Measurements from ENCODE around the gene CNTNAP2.

DNA sequence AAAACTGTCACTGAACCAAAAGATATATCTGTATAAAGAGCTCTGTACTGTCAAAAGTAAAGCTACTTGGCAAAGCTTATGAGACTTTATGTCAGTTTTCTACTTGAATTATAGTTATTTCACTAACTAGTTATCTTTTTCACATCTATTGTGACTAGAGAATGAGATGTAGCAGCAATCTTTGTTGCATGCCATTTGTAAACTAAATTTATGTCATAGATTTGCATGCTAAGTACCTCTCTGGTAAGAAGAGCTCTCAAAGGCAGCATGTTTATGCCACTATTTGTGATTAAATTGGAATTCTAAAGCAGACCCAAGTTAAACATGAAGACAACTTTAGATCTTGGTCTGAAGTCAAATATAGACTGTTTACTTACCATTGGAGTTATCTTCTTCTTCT, 300.6 kb downstream of the CNTNAP2 start:
- TF ChIP-seq POLR2A (IDR thresholded peaks at IDR 0.05; ENCODE audit: low read length) (no peak), GATA1 (IDR thresholded peaks at IDR 0.05; ENCODE audit: low read depth, low read length) (no peak)
